Gastrocnemius medialis (tissue), 4 donors: ENCODE results near the gene MYB.

Experiments used
- POLR2A ChIP-seq, 2 donors: fragments of 450-650 bp; IDR thresholded peaks; one replicate each; pipeline ENCODE4 v1.6.1; 2017; ENCODE audit warnings: antibody characterized with exemption in 2 of 2, mild to moderate bottlenecking in 2 of 2, moderate library complexity in 2 of 2
- TF ChIP-seq, protein P1 (sequence below), 5 experiments: fragments of 450-650 bp in 3 of 5; fragments of 200-600 bp in 2 of 5; sonication (generic) in 2 of 5; IDR thresholded peaks in 4 of 5; conservative IDR thresholded peaks in 1 of 5; 1 replicate in 4 of 5; 2 replicates in 1 of 5; pipeline ENCODE4 v1.5.1; 2016 to 2019; ENCODE audit warnings: antibody characterized with exemption in 5 of 5, mild to moderate bottlenecking in 3 of 5, moderate library complexity in 3 of 5

DNA sequence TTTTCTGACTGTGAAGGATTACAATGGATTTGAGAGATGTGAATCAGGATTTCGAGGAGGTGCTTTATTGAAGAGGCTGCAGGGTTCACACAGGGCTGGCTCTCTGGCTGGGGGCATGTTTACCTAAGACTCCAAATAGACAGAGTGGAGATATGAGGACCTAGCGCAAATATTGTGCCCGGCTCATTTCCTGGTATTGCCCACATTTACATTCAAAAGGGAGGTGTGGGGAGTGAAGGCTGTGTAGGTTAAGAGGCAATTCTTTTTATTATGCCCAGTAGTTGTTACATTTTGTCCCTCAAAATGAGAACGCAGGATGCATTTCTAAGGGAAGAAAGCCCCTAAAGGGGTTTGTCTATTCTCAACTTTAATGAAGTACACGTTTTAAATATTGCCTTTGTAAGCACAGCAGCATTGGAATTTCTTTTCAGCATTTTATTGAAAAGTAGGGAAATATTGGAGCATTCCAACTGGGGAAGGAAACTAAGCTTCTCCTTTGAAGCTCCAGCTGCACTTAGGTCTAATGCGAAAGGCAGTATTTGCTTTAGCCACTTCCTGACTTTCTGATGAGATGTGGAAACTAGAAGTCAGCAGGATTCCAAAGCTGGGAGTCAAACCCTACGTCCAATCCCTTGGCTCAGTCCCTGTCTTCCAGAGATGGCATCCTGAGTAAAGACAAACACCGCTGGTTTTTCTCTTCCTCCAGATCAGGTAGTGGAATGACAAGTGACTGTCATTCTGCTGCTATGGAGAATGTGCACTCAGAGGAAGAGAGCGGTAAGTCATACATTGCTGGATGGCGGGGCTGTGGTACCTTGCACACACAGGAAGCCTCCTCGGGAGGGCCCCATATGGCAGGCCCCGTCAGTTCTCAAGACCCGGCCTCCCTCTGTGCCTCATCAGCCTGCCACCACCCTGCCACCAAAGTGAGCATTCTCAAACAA lies 70.7 kb downstream of the MYB start:
- TF ChIP-seq, protein P1, sequence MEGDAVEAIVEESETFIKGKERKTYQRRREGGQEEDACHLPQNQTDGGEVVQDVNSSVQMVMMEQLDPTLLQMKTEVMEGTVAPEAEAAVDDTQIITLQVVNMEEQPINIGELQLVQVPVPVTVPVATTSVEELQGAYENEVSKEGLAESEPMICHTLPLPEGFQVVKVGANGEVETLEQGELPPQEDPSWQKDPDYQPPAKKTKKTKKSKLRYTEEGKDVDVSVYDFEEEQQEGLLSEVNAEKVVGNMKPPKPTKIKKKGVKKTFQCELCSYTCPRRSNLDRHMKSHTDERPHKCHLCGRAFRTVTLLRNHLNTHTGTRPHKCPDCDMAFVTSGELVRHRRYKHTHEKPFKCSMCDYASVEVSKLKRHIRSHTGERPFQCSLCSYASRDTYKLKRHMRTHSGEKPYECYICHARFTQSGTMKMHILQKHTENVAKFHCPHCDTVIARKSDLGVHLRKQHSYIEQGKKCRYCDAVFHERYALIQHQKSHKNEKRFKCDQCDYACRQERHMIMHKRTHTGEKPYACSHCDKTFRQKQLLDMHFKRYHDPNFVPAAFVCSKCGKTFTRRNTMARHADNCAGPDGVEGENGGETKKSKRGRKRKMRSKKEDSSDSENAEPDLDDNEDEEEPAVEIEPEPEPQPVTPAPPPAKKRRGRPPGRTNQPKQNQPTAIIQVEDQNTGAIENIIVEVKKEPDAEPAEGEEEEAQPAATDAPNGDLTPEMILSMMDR (IDR thresholded peaks at IDR 0.05 in 4 of 5, conservative IDR thresholded peaks at IDR 0.05 in 1 of 5): no peak
- TF ChIP-seq POLR2A (IDR thresholded peaks at IDR 0.05): no peak
